ENCODE results near the gene USP13.

GRCh38 chr3:179660872-179661271 is 8.0 kb downstream of the USP13 start:
- TF ChIP-seq SUZ12 (IDR thresholded peaks at IDR 0.05; ENCODE audit: extremely low read depth, insufficient read depth, insufficient read length) (no peak), ZNF274 (IDR thresholded peaks at IDR 0.05; ENCODE audit: low read depth, low read length) (no peak)
